HL-60 (cell line): ENCODE data around the gene CCDC195.

ENCODE experiments used
- CTCF ChIP-seq: IDR thresholded peaks from one replicate; pipeline ENCODE4 v1.5.1; 2011; ENCODE audit warnings: low read length, control low read depth, inconsistent platforms; ENCODE audit not compliant: insufficient read depth
- POLR2AphosphoS5 ChIP-seq: IDR thresholded peaks from 2 replicates; pipeline ENCODE4 v1.6.1; 2012; ENCODE audit warnings: low read depth
- REST ChIP-seq: IDR thresholded peaks from 2 replicates; pipeline ENCODE4 v1.6.1; 2012; ENCODE audit warnings: low read depth; ENCODE audit not compliant: insufficient replicate concordance
- SPI1 ChIP-seq: IDR thresholded peaks from 2 replicates; pipeline ENCODE4 v1.6.1; 2012; ENCODE audit warnings: low read depth, mild to moderate bottlenecking, borderline replicate concordance

GRCh38 chr2:224658780-224659405, 57.3 kb downstream of the CCDC195 start:
- no peak for TF ChIP-seq CTCF
- TF ChIP-seq REST: no peak
- no peak for TF ChIP-seq POLR2AphosphoS5
- TF ChIP-seq SPI1: no peak
